NOMO-1 treated with dmso at 0.1 percent for 144 hours (cell line): Measurements from ENCODE around the gene RPS14.
"Not testable (repeated sequence)": the region's sequence is repeated elsewhere in the genome, so short reads cannot be mapped to it uniquely, and the experiment has no call there.

Source experiments
- DNase-seq: peaks from one replicate; lab custom pipeline; 2025; ENCODE audit not compliant: unreplicated experiment; lab: John Stamatoyannopoulos, UW

Gene RPS14

DNA sequence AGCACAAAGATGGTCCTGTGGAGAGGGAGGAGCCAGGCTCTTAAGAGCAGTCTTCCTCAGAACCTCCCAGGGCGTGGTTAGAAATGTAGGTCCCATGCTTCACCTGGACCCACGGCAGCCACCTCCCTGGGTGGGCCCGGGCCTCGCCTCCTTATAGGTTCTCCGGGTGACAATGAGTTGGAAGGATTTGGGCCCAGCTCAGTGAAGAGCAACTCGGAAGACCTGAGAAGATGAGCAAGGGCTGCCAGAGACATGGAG lies 32.1 kb upstream of the RPS14 start:
- DNase-seq: no peak

DNA sequence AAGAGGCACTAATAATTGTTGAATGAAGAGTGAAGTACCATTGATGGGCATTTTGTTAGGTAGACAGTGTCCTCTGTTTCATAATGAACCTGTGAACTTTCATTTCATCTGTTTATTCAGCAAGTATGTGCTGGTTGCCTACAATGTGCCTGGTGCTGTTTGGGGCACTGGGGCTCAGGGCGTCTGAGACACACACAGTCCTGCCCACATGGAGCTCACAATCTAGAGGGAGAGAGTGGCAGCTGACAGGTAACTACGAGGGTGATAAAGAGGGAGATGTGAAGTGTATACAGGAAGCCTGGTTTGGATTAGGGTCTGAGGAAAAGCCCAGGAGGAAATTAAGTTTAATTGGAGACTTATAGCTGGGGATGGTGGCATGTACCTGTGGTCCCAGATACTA lies 29.9 kb upstream of the RPS14 start:
- no peak for DNase-seq

DNA sequence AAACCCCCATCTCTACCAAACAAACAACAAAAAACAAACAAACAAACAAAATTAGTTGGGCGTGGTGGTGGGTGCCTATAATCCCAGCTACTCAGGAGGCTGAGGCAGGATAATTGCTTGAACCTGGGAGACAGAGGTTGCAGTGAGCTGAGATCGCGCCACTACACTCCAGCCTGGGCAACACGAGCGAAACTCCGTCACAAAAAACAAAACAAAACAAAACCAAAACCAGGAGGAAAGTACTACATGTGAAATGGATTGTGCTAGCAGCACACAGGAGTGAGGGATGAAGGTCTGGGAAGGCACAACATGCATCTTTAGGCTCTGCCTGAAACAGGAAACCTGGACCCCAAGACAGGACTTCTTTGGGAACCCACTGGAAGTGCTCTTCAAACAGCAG lies 27.0 kb upstream of the RPS14 start:
- not testable (repeated sequence) for DNase-seq

DNA sequence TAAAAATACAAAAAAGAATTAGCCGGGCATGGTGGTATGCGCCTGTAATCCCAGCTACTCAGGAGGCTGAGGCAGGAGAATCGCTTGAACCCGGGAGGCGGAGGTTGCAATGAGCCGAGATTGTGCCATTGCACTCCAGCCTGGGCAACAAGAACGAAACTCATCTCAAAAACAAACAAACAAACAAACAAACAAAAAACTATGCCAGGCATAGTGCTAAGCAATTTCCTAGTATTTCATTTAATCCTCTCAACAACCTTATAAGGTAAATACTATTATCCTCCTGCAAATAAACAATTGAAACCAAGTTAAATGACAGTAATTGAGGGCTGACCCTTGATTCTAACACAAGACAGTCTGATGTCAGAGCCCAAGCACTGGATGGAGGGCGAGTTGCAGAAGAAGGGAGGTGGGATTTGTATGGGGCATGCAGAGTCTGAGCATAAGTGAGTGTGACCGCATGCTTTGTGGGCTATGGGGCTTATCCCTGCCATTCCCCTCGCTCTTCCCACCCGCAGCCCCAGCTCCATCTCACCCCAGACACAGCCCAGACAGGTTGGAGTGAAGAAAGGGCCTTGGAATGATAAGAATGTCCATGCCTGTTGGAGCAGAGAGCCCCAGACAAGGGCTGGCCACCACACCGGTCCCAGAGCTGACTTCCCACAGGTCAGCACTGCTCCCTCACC lies 24.3 kb upstream of the RPS14 start:
- no peak for DNase-seq

DNA sequence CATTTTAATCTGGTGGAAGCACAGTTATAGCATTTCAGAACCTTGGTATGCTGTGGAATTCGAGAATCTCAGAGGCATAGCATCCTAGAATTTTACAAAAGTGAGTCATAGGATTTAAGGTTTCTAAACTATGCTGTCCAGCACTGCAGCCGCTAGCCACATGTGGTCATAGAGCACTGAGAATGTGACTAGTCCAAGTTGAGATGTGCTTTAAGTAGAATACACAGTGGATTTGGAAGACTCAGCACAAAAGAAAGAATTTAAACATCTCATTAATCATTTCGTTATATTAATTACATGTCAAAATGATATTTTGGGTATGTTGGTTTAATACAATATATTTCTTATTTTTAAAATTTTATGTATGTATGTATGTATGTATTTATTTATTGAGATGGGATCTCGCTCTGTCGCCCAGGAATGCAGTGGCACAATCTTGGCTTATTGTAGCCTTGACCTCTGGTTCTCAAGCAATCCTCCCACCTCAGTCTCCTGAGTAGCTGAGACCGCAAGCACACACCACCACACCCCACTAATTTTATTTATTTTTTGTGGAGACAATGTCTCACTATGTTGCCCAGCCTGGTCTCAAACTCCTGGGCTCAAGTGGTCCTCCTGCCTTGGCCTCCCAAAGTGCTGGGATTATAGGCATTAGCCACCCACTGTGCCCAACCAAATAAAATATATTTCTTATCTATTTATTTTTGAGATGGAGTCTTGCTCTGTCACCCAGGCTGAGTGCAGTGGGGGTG lies 20.4 kb upstream of the RPS14 start:
- no peak for DNase-seq

DNA sequence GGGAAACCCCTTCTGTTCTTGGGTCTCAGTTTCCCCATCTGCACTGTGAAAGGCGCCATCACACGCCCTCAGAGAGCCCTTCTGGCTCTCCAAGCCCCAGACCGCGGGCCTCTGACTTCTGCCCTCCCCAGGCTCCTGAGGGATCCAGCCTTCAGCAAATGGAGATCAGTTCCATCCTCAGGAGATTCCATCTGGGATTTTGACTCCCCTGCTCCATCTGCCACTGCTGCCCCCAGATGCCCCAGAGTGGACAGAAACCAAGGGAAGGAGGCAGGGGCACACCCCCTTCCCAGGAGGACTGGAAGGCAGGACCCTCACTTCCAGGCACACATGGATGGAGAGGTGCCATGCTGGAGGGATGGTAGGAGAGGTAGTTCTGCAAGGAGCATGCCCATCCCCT lies 18.7 kb upstream of the RPS14 start:
- no peak for DNase-seq

DNA sequence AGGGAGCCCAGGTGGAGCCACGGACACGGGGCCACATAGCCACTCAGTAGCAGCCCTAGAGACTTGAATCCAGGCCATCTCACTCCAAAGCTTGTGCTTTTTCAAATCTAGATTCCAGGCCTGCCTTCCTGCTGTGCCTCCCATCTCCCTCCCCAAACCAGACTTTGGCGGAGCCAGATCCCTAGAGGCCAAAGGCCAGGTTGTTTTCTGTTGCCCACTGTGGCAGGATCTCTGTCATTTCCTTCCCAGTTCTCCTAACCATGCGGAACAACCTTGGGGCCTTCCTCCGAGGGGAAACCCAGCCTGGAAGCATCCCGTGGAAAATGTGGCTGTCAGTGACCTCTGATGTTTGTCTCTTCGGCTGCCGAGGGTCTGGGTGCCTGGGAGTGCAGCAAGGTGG lies 16.4 kb upstream of the RPS14 start:
- DNase-seq: no peak

DNA sequence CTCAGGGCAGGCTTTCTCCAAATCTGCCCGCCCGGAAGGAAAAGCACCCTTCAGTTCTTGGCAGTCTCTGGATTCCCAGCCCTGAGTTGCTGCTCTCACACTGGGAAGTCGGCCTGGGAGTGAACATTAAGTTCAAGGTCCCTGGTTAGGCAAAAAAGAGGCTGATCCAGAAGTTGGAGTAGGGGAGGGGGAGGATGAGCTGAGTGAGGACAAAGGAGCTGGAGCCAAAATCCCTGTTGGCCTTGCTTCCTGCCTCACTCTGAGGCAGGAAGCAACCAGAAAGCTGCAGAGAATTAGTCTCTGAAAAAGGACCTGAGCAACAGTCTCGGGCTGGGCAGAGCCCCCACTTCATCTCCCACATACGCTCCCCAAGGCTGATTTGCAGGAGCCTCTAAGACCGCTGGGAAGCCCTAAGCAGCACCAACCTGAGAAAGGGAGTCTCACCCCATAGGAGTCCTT lies 15.0 kb upstream of the RPS14 start:
- DNase-seq: no peak

DNA sequence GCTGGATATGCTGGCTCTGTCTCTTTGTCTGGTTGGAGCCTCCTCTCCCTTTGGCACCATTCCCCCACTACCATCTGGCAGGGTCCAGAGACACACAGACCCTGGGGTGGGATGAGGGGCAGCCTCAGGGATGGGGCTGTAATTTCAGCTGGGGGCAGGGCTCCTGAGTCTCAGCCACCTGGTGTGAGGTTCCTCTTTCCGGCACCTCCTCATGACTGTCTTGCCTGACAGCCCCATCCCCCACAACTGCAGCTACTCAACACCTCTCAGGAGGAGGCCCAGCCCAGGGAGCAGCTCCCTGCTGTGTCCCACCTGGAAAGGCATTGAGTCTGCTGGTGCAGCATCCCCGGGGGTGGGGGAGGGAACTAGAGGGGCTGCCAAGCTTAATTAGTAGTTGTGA lies 11.7 kb upstream of the RPS14 start:
- DNase-seq: no peak

DNA sequence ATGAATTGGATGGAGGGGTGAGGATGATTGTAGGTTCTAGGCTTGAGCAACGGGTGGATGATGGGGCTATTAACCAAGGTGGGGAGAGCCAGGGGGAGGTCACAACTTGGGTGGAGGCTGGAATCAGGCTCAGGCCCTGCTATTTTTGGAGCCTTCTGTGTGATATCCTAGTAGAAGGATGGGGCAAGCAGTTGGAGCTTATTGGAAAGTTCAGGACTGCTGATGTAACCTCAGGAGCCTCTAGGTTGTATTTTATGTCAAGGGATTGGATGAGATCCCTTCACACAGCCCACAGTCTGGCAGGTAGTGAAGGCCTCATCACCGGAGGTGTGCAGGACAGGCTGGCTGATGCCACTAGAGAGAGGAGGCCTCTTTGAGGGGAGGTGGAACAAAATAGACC lies 11.2 kb upstream of the RPS14 start:
- no peak for DNase-seq

DNA sequence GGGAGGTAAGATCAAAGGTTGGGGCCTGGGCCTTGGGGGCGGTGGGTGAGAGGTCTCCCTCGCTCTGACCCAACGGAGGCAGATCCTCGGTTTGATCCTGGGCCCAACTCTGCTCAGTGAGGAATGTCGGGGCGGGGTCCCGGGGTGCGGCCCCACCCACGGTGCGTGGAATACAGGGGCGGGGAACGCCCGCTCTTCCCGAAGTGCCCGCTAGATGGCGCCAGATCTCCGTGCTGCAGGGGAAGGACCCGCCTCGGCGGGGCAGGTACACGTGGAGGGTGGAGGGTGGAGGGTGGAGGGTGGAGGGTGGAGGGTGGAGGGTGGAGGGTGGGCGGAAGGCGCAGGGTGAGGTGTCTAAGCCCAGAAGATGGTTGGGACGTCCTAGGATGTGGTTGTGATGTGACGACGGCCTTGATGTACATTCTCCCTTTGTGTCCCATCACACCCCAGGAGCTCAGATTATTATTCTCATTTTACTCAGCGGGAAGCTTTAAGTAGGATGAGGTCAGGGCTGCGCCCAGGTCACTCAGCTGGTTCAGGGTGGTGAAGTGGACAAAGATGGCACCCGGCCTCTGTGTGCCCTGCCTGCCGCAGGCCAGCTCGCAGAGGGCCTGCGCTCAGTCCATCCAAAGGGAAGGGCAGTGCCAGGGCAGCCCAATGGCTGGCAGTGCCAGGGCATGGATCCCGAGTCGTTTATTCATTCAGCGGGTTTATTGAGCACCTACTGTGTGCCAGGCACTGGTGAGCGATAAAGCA lies 9.4 kb upstream of the RPS14 start:
- peak; percentile 36 for DNase-seq

DNA sequence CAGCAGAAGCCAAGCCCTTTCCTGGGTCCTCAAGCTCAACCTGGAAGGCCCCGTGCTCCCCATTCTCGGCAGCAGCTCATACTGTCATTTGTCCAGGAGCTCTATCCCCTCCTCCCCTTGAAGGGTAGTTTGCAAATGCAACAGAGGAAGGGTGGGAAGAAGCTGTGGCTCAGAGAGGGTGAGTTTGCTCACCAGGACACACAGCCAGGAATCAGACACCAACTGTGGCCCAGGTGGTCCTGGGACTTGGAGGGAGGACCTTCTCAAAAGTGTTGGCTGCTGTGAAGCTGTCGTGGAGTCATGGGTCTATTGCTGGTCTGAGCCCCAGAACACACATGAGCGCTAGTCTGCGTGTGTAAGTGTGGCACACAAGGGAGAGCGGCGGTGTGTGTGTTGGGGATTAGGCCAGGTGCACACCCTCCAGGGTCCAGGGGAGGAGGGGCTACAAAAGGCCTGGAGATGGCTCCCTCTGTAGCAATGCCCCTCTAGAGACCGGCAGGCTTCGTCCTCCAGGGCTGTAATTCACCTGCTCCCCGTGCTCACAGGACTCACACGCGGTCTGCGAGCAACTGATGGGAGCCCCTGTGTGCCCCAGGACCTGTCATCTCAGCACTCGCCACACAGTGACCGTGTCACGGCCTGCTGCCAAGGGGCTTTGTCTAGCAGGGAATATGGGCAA lies 8.2 kb upstream of the RPS14 start:
- DNase-seq: no peak

DNA sequence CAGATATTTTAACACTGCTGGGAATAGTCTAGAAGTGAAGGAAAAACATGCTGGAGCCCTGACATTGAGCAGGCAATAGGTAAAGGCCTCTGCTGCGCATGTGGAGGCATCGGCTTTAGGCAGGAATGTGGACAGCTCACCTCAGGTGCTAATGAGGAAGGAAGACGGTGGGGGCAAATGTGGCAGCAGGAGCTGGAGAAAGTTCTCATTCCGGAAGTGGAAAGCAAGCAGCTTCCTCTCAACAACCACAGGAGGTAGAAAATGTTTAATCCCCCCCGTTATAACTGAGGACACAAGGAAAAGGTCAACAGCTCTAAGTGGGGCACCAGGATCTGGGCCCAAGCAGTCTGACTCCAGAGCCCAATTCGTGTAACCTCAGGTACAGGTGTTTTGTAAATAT lies 7.6 kb upstream of the RPS14 start:
- DNase-seq: no peak

DNA sequence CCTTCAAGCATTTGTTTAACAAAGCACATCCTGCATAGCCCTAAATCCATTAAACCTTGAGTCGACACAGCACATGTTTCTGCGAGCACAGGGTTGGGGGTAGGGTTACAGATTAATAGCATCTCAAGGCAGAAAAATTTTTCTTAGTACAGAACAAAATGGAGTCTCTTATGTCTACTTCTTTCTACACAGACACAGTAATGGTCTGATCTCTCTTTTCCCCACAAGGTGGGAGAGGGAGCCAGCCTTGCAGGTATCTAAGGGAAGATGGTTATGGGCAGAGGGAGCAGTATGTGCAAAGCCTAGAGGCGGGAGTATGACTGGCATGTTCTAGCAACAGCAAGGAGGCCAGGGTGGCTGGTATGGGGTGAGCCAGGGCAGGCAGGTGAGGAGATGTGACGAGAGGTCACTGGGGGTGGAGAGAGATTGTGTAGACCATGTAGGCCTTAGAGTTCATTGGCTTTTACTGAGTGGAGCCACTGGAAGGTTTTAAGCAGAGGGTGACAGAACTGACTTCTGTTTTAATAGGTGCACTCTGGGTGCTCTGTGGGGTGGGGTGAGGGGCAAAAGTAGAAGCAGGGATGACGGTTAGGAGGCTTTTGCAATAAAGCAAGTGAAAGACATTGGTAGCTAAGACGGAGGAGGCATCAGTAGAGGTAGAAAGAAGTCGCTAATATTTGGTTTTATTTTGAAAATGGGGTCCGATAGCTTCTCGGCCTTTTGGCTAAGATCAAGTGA lies 5.1 kb upstream of the RPS14 start:
- no peak for DNase-seq

DNA sequence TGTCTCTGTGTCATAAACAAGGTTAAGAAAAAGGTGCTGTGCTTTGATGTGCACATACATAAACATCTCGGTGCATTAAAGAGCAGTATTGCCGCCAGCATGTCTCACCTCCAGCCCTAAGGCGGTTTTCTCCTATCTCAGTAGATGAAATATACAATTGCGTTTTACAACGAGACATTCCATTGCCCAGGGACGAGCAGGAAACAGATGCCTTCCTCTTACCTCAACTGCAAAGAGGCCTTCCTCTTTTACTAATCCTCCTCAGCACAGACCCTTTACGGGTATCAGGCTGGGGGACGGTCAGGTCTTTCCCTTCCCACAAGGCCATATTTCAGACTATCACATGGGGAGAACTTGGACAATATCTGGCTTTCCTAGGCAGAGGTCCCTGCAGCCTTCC lies 4.5 kb upstream of the RPS14 start:
- not testable (repeated sequence) for DNase-seq

DNA sequence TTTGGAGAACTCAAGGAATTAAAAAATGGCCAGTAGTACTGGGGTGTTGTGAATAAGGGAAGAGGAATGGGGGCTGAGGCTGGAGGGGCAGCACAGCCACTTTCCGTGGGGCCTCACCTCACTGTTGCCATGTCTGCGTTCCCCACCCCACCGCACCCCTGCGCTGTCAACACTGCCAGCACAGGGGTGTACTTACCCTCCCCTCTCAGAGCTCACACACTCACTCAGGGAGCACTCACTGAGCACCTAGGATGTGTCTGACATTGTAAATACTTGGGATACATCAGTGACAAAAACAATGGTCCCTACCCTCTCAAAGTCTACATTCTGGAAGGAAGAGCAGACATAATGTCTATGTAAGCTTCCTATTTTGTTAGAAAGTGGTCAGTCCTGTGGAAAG lies 3.4 kb upstream of the RPS14 start:
- no peak for DNase-seq

DNA sequence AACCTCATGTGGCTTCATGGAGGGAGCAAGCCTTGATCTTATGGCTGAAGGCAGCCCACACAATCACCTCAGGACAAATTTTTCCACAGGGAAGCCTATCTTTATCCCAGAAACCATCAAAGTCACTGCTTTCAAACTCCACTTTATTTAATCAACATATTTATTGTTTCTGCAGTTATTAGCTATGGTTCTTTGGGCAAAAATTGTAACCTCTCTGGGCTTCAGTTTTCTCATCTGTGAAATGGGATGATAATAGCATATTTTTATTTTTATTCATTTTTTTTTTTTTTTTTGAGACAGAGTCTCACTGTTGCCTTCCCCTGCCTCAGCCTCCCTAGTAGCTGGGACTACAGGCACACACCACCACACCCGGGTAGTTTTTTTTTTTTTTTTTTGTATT lies 2.1 kb upstream of the RPS14 start:
- no peak for DNase-seq

DNA sequence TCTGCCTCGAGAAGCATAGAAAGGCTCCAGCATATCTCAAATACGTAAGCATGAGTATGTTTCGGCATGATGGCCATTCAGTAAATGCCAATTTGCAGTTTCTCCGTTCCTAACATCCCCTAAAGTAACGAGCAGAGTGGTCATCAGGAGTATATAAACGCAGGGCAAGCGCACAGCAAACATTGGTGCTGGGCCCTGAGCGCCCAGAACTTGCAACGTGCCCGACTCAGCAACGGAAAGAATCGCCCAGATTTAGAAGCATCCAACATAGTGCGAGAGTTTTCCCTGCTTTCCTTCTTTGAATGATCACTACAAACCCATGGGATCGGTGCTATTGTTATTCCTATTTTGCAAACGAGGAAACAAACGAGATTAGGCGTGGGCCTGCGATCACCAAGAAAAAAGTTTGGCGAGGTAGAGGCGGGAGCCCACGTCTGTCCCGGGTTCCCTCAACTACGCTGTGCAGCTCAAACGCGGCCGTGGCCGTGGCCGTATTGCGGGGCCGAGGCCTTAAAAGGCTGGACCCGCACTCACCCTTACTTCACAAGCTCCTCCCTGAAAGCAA lies 505 bp downstream of the RPS14 start:
- DNase-seq: no peak

DNA sequence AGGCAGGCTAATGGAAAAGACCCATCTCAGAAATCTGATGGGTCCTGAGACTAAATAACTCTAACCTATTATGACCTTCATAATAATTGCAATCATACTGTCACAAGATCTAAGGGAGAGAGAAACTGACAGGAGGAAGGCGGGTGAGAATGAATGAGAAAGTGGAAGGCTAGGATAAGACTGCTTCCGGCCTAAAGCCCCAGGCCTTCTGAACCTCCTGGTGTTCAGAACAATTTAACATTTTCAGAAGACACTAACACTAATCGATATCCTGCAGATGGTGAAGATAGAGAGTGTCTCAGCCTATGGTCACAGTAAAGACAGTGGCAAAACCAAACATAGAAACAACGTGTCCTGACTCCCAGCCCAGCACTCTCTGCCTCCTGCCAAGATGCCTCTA lies 1.2 kb downstream of the RPS14 start:
- no peak for DNase-seq

DNA sequence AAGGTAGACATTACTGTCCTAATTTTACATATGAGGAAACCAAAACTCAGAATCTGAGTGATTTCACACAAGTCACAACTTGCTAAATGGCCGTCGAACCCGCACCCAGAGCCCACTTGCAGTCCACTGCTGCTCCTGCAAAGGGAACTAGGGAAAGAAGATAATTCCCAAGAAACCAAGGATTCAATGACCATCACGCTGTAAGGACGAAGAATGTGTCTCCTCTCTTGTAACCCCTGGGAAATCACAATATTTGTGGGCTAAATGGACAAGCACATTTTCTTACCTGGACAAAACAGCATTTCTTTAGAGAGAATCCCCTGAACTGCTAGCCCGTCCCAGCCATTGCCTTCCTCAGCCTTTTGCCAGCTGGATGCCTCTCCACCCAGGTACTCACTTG lies 2.4 kb downstream of the RPS14 start:
- no peak for DNase-seq

DNA sequence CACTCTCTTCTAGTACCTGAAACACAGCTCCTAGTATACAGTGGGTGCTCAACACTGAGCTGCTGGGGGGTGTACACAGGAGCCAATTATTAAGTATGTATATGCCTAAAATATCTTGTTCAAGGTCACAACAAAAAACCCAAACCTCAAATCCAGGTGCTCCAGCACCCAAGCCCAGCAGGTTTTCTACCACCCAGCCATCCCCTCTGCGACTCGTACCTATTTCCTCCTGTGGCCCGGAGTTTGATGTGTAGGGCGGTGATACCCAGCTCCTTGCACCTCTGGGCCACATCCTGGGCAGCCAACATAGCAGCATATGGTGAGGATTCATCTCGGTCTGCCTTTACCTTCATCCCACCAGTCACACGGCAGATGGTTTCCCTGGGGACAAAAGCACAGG lies 3.0 kb downstream of the RPS14 start:
- DNase-seq: no peak
